Measurements from ENCODE around the gene ARHGAP36. TPM values are rescaled to one million over a fixed set of nuclear protein-coding genes. Genes with fewer than 3 reads are reported as not detected.

ARHGAP36 gene, protein sequence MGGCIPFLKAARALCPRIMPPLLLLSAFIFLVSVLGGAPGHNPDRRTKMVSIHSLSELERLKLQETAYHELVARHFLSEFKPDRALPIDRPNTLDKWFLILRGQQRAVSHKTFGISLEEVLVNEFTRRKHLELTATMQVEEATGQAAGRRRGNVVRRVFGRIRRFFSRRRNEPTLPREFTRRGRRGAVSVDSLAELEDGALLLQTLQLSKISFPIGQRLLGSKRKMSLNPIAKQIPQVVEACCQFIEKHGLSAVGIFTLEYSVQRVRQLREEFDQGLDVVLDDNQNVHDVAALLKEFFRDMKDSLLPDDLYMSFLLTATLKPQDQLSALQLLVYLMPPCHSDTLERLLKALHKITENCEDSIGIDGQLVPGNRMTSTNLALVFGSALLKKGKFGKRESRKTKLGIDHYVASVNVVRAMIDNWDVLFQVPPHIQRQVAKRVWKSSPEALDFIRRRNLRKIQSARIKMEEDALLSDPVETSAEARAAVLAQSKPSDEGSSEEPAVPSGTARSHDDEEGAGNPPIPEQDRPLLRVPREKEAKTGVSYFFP
- 10 to 100 TPM in 1 of 5 donors, under 1 TPM in 4; 0.31 to 16.0 (median 0.46) TPM for polyA plus RNA-seq (ENCODE audit: insufficient read depth in 1 of 5, insufficient read length in 5 of 5, low replicate concordance in 1 of 5)
- long read RNA-seq, donor 1, result 0 reads
- long read RNA-seq, donor 2, result 0 reads
- long read RNA-seq, donor 3, result 0 reads
- long read RNA-seq, donor 4, result 0 reads
- long read RNA-seq, donor 5, result 0 reads
- long read RNA-seq, donor 6, result 0 reads
- long read RNA-seq, donor 7, result 0 reads
- long read RNA-seq, donor 8, result 0 reads

DNA sequence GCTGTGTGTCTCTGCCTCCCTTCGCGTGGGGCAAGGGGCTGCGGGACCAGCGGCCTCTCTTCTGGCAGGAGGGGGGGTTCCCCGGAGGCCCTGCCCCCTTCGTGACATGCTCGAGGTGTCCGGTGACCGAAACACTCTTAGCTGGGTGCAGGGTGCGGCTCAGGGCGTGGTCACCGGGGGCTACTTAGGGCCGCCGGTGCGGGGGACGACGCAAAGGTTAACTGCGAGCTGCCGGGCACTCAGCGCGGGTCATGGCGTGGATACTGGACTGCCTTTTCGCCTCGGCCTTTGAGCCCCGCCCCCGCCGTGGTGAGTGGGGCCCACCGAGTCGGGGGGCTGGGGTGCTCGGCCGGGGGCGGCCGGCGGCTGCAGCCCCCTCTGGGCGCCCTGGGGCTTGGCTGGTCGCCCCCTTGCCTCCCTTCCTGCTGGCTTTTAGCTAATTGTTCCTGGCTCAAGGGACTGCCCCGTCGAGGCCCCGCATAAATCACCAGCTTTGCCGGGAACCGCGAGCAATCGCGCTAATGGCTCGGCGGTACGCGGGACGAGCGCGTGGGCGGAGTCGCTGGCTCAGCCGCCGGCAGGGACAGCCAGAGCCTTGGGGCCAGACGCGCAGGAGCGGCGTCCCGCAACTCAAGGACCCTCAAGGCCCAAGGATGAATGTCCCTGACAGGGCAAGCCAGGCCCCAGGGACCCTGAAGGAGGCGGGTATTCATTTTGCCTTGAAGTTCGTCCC, at the start of gene ARHGAP36:
Gene ARHGAP36 (plus strand): TSS at position 211 of the 733 bp plus-strand sequence. CDS start 23,320 bp downstream, outside the sequence.
- DNase-seq, result no peak

DNA sequence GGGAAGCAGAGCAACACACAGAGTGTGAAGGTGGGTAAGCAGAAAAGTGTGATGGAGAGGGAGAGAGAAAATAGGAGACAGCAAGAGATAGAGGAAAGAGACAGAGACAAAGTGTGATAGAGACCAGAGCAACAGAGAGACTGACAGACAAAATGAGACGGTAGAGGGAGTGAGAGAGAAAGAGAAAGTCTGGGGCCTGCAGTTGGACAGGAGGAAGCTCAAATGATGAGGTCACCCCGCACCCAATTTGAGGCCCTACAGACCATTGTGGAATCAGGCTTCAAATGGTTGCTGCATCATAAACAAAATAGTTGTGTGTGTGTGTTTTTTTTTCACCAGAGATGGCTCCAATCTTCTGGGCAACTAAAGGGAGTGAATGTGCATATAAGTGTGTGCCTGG, 48.0 kb upstream of the ARHGAP36 start:
- DNase-seq, result no peak

DNA sequence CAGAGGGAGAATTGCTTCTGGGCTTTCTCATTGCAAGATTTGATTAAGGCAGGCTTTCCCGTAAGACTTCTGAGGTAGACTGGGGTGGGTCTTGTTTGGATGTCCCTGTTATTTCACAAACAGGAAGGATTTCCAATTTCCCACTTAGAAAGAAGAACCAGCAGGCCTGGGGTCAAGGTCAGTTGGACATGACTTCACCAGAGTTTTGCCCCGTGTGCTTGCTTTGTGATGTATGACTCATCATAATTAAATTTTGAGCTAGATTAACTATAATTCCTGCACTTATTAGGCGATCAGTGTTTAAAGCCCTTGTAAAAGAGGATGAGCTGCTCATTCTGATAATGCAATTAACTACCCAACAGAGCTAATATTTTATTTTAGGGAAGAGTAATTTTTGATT, 32.8 kb upstream of the ARHGAP36 start:
- DNase-seq, result no peak

DNA sequence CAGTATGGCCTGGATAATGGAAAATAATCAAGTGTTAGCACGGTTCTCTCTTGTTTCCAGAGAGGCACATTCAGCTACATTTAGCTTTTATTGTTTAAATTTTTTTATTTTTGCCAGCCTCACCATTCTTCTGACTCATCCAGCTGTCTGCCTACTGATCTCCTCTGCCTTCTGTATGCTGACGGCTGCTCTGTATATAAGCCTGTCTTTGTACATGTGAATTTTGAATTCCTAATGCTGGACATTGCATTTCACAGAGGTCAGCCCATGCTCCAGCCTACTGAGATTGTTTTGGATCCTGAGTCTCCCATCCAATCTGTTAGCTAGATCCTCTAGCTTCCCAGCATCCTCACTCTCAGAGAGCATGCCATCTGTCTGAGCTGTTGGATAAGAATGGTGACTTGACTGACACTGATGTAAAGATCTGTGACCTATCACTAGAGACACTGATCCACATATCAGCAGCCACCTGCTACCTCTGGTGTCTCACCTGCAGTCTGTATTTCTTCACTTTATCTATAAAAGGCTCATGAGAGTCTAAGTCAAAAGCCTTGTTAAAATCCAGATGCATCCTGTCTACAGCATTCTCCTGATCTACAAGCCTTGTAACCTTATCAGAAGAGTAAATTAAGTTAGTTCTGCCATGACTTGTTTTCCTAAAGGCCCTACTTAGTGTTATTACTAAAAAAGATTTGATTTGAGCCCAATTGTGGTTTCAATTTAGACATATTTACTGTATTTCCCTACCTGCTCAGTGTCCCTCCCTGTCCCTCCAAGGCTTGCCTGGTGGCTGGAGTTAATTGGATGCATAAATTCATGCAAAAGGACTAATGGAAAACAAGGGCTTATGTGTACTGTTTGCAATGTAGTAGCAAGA, 25.6 kb upstream of the ARHGAP36 start:
- DNase-seq, result no peak

DNA sequence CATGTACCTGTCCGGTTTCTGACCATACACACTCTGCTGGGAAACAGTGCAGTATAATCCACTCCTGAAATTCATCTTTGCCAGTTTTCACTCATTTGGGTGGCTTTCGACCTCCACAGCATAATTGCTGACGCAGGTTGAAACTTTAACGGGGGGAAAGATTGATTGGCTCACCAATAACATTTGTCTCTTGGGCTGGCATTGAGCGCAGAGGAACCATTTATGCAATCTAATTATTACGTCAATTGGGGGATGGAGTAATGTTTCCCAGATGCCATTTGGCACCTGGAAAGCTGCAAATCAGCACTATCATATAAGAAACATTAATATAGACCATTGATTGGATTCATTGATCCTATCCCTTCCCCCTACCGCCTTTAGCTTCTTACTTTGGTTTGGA, 24.1 kb upstream of the ARHGAP36 start:
- DNase-seq, result no peak

DNA sequence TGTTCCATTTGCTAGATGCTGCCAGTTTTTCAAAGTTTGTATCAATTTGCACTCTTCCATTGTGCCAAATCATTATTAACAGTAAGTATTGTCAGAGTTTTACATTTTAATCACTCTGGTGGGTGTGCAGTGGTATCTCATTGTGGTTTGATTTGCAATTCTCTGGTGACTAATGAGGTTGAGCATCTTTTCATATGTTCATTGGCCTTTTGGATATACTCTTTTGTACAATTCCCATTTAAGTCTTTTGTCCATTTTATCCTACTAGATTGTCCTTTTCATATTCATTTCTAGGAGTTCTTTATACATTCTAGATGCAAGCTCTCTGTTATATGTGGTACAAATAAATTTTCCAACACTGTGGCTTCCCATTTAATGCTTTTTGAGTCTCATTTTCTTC, 17.4 kb upstream of the ARHGAP36 start:
- DNase-seq, result no peak

DNA sequence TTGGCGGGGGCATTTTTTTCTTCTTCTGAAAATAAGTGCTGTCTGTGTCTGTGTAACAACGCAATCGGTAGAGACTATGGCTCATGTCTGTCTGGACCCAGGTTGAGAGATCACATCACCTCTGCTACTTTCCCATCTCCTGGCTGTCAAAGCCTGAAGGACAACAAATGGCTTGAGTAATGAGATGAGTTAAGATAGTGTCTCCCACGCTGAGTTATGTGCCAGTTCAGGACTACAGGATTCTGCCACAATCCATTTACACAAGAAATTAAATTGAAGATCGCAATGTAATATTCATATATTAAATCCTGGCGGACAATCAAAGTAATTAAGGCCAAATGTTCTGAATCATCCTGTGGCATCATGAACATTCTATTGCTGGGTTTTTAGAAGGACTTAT, 16.5 kb upstream of the ARHGAP36 start:
- DNase-seq, result no peak

DNA sequence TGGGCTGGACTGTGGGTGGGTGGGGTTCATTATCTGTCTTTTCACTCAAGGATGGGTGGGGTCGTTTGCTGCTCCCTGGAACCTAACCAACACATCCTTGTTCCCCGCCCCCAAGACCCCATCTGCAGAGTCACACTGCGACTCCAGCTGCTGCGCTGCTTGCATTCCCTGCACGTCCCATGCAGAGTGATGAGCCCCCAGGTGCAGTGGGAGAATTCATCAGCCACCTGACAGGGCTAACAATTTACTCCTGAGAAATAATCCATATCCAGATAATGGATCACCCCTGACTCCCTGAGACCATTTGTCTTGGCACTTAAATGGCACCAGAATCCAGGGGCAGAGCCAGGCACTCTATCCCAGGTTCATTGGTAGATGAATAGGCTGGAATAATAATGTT, 12.4 kb upstream of the ARHGAP36 start:
- no peak for DNase-seq

DNA sequence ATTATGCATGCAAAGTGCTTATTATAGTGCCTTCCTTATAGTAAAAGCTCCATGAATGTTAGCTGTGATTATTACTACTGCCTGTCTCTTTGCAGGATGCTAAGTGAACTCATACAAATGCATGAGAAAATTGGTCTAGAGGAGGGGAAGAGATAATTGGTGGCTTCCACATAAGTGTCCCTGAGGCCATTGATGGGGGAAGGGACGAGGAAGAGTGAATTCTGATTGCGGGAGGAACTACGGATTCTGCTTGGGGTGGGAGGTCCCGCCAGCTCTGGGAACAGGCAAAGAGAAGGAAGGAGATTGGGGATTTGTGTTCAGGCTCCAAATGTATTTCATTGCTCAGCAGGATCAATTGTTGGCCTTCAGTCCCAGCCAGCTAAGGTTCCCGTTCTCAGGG, 11.6 kb upstream of the ARHGAP36 start:
- DNase-seq, result no peak

DNA sequence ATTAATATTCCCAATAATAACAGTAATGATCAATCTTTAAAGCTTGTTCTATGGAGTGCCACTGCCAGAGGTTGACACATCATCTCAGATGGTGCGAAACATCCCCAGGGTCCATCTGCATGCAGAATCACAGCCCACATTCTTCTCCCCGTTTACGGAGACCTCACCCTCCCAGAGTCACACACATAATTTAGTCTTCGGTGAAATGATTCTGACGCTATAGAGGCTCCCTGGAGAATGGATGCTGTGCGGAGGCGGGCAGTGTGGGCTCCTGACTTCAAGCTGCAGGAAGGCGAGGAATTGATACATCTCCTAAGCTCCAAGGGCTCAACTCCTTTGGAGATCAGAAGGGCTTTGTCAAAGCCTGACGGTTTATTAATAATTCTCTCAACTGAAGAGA, 11.0 kb upstream of the ARHGAP36 start:
- no peak for DNase-seq

DNA sequence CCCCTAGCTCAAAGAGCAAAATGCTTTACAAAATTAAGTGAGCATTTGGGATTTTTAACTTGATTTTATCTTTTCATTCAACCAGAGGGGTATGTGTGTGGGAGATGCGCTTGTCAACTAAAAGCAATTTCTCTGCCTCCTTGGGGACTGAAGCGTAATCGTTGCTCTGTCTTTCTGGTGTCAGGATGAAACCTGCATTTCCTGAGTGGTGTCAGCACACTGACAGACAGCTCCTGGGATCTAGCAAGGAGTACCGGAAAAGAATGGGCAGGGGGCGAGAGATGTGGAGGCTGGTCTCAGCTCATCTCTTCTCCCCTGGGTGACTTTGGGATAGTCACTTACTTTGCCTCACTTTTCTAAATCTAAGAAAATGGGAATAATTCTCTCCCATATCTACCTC, 5.1 kb upstream of the ARHGAP36 start:
- no peak for DNase-seq

DNA sequence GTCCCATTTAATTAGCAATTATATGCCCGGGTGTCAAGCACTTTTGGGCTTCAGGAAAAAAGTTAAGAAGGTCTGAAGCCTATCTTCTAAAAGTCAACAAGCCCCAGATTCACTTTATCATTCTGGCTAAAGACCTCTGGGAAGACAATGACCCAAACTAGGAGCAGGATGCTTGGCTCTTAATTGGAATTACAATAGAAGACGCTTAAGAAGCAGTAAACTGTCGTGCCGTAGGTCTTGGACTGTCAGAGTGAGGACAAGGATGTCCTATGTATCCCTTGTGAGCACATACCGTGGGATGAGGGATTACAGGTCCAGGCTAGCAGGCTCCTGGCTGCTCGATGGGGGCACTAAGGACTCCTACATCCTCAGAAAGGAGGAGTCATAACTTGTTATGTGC, 3.2 kb upstream of the ARHGAP36 start:
- no peak for DNase-seq

DNA sequence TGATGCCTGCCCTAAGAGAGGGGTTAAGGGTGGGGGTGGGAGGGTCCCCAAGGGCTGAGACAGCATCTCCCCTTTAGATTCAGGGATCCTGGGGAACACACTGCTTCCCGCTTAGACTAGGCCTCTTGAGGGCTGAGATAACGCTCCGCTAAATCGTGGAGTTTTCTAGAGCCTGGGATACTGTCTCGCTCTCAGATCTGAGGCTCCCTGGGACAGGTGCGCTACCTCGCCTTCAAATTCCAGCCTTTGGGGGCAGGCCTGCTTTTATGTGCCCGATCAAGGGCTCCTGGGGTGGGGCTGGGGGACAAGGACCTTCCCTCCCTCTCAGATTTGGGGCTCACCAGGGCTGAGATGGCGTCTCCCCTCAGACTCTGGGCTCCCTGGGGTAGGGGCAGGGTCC, 440 bp upstream of the ARHGAP36 start:
- DNase-seq, result no peak

DNA sequence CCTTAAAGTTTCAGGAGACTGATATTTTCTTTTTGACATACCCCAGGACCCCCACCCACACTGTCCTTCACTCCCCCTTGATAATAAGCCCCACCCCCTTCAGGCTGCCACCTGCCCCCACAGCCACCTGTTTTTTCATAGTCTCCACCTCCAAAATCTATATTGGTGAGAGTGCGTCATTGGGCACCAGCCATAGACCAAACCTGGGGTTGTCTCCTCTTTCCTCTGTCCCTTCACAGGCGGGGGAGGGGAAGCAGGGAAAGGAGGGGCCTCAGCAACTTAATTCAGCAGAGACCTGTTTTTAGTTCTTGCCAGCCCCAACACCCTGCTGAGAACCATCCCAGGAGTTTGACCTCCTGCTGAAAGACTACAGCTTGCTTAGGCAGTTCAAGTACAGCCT, 1.1 kb downstream of the ARHGAP36 start:
- no peak for DNase-seq

DNA sequence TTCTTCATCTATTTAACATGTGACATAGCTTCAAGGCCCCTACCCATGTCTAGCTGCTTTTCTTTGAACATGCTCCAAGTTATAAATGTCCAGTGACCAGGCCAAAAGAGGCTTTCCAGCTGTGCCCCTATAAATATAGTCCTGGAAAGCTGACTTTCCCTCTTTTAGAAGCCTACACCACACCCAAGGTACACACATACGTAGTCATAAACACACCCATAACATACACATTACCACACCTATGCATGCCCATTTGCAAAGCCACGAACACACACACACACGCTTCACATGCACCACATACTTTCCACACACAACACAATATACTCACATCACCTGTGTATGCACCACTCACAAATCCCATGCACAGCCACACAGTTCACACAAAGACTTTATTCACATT, 2.0 kb downstream of the ARHGAP36 start:
- no peak for DNase-seq

DNA sequence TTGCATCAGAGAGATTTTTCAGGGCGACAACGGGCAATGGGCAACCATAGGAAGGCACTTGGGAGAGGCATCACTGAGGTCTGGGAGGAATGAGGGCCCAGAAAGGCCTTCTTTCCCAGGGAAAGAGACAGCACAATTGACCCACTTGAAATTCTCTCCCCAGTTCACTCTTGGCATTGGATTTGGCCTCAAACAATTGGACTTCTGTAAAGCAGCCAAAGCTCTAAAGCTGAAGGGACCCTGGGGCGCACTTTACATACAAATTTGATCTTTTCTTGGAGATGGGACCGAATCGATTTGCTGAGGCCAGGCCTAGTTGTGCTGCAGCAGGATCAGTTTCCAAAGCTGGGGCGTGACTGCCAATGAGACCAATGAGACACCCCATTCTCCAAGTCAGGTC, 3.2 kb downstream of the ARHGAP36 start:
- DNase-seq, result no peak

DNA sequence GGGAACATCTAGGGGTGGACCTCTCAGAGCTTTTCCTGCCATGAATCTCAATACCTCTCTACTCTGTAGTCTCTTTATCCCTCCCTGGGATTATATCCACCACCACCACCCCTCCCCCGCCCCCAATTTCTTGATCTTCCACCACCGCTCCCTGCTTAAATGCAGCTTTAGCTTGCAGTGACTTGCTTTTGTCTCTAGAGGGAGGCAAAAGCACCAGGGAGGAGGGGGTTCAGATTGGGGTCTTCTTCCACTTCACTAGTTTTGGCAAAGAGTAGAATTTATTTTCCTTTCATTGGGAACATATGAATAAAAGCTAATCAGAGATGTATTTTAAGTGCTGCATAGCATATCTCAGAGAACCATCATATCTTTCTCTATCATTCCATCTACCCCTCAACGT, 5.5 kb downstream of the ARHGAP36 start:
- DNase-seq, result no peak

DNA sequence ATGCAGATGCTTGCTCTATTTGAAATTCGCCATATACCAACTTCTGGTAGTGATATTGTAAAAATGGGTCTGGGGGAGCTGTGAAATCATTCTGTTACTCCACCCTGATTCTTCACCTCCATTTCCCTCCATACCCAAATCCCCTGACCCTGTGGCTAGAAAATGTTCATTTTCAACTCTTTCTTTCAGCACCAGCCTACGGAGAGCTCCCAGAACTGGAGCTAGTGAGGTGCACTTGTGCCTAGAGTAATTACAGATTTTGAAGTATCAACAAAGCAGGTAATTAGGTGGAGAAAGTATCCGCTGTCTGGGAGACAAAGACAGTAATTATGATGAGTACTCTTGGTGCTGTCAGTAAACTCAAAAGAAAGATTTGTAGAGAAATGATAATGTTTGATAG, 8.1 kb downstream of the ARHGAP36 start:
- DNase-seq, result no peak

DNA sequence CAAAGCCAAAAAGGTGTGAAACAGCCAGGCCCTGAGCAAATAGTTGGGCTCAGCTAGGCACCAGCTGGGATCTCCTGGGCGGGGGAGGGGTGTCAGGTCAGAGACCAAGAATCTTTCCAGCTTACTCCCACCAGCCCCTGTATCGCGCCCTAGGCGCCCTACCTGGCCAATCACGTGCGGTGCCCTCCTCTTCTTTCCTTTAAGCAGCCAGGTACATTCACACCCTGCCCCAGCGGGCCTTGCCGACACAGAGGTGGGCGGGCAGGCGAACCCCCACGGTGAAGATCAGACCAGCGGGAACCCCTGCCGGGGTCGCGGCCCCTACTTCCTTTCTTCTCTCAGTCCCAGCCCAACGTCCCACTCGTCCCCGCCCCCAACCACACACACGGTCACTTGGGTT, 9.1 kb downstream of the ARHGAP36 start:
- no peak for DNase-seq

DNA sequence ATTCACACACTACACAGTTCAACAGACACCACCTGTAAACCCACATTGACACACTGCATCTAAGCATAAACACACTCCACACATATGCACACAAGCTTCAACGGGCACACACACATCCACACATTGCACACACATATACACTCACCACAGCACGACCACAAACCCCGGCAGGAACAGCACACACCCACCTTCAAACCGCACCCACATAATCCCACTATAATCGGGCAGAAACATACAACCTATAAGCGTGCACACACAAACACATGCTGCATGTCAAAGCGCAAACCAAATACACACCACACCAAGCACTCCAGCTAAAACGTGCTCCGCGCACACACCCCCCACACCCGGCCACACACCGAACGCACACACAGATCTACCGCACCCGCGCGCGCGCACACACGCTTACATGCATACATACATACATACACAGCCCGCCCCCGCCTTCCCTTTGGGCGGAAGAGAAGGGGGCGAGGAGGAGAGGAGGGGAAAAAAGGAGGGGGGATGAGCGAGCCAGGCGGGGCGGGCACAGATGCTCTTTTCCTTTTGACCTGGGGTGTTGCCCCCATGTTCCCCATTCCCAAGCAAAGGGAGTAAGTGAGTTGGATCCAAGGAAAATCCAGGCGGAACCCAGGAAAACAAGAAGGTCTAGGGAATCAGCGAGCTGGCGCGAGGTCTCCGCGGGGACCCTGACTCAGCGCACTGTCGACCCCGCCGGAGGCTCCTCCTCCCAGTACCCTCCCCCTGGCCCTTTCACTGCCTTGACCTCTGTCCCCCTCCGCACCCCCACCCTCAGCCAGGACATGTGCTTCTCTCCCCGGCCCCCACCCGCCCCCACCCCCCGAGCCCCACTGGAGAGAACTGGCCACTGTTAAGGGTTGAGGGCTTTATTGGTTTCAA, 9.9 kb downstream of the ARHGAP36 start:
- DNase-seq, result no peak
